Measurements from ENCODE around the gene AKR7A2.

DNA sequence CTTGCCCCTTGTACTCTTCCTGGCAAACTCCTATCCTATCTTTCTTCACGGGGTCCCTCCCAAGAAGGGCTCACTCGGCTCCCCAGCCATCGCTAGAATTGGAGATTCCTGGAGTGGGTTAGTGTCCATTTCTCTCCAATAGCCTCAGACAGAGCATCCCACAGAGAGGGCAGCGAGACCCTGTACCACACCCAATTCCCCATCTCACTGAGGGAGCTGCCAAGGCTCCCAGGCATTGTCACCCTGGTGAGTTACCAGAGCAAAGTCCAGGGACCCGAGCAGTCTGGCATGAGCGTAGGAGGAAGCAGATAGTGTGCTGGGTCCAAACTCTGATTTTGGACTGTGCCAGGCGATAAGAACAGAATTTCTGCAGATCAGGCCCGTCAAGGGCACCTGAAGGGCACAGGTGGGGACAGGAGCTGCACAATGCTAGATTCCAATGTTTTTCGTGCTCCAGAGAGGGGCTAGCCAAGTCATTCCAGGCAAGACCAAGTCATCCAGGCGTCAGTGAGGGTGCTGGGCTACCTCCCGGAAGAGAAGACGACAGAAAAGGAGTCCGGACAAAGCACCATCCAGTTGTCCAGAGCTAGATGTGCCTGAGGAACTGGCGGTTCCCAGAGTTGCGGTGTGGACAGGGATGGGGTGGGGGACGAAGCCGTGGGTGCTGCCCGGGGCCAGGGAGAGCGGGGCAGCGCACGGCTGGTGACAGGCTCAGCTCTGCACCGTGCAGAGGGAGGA is 38.7 kb downstream of the AKR7A2 start:
- no peak for TF ChIP-seq POLR2AphosphoS5 (IDR thresholded peaks at IDR 0.05)
- no peak for TF ChIP-seq CTCF (IDR thresholded peaks at IDR 0.05)
- no peak for TF ChIP-seq EP300 (IDR thresholded peaks at IDR 0.05)
